ENCODE data around the gene TTK.
"Not testable (repeated sequence)": the region's sequence is repeated elsewhere in the genome, so short reads cannot be mapped to it uniquely, and the experiment has no call there.

DNA sequence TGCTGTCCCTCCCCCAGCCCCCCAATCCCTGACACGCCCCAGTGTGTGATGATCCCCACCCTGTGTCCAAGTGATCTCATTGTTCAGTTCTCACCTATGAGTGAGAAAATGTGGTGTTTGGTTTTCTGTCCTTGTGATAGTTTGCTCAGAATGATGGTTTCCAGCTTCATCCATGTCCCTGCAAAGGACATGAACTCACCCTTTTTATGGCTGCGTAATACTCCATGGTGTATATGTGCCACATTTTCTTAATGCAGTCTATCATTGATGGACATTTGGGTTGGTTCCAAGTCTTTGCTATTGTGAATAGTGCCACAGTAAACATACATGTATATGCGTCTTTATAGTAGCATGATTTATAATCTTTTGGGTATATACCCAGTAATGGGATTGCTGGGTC, 43.8 kb downstream of the TTK start:
- TF ChIP-seq, protein P1, sequence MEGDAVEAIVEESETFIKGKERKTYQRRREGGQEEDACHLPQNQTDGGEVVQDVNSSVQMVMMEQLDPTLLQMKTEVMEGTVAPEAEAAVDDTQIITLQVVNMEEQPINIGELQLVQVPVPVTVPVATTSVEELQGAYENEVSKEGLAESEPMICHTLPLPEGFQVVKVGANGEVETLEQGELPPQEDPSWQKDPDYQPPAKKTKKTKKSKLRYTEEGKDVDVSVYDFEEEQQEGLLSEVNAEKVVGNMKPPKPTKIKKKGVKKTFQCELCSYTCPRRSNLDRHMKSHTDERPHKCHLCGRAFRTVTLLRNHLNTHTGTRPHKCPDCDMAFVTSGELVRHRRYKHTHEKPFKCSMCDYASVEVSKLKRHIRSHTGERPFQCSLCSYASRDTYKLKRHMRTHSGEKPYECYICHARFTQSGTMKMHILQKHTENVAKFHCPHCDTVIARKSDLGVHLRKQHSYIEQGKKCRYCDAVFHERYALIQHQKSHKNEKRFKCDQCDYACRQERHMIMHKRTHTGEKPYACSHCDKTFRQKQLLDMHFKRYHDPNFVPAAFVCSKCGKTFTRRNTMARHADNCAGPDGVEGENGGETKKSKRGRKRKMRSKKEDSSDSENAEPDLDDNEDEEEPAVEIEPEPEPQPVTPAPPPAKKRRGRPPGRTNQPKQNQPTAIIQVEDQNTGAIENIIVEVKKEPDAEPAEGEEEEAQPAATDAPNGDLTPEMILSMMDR (IDR thresholded peaks at IDR 0.05): not testable (repeated sequence)
- TF ChIP-seq POLR2A (IDR thresholded peaks at IDR 0.05): not testable (repeated sequence)
